Measurements from ENCODE around the gene CALU. TPM values are rescaled to one million over a fixed set of nuclear protein-coding genes. Genes with fewer than 3 reads are reported as not detected.

Gene CALU
- total RNA-seq, 1 experiment from 2014 or later: 169 TPM

- Histone ChIP-seq H3K36me3 (ENCODE audit: low read depth, low read length) (no peaks in the 10 kb centered on the region), H3K79me2 (ENCODE audit: low read length) (no peaks in the 10 kb centered on the region), H3K9me3 (ENCODE audit: low read length) (no peaks in the 10 kb centered on the region), H3K4me2 (ENCODE audit: low read length) (peak within 1 kb of the TSS; percentile 99), H2AFZ (ENCODE audit: low read length) (peak within 1 kb of the TSS; percentile 96), H3K9me2 (replicated peaks; ENCODE audit: low read length) (no peaks in the 10 kb centered on the region), H3K4me3 (ENCODE audit: low read length) (peak within 1 kb of the TSS; percentile 89), H3F3A (ENCODE audit: low read length, unreplicated experiment) (no peaks in the 10 kb centered on the region), H3K9ac (ENCODE audit: low read length) (peak within 1 kb of the TSS; percentile 45; the same call in 1 of the 2 replicates), H3K4me1 (ENCODE audit: insufficient read depth, low read length) (no peaks in the 10 kb centered on the region), H3K27me3 (ENCODE audit: low read length) (no peaks in the 10 kb centered on the region), H3K27ac (ENCODE audit: low read length) (no peak within 1 kb of the TSS), H4K20me1 (ENCODE audit: low read length) (no peaks in the 10 kb centered on the region)
- ChIA-PET CTCF (no interaction called here), POLR2A (ENCODE audit: unreplicated experiment) (interaction anchor here (0.6 kb wide), 1 partner anchor 53 kb away, joined by 3 read pairs; no protein-coding TSS in a partner anchor)
- no TSS peak for BruUV-seq (replicated peaks)
- TF ChIP-seq EZH2 (IDR thresholded peaks at IDR 0.05; ENCODE audit: low read length, unreplicated experiment) (no peak), EZH2phosphoT487 (IDR thresholded peaks at IDR 0.05; ENCODE audit: borderline replicate concordance, low read length) (no peak), CTCF (conservative IDR thresholded peaks at IDR 0.05; ENCODE audit: low read depth, low read length) (no peak)
- ATAC-seq (peak; percentile 91), DNase-seq (peak; percentile 57)
- intact Hi-C loops (cut with micrococcal nuclease): loop anchor here (5.0 kb wide), 1 partner anchor 91 kb away; no protein-coding TSS in a partner anchor
Observed at GRCh38 chr7:128791121-128791971, 52.2 kb downstream of the CALU start, which contains the start of gene CCDC136. Gene CCDC136, plus strand, starts transcription at chr7:128791968. Its CDS starts 444 bp downstream, at chr7:128792412.

- CTCF ChIA-PET: interaction anchor here (0.5 kb wide), 1 partner anchor 139 kb away, joined by 3 read pairs; no protein-coding TSS in a partner anchor
- no peak for DNase-seq
- Histone ChIP-seq H3K4me2 (ENCODE audit: low read length) (peak overlapping the region; percentile 99), H3K27ac (ENCODE audit: low read length) (no peak overlapping the region), H3K4me1 (ENCODE audit: insufficient read depth, low read length) (no peaks in the 10 kb centered on the region), H3K79me2 (ENCODE audit: low read length) (no peaks in the 10 kb centered on the region), H3K4me3 (ENCODE audit: low read length) (peak overlapping the region; percentile 89), H3K9me2 (replicated peaks; ENCODE audit: low read length) (no peaks in the 10 kb centered on the region), H3F3A (ENCODE audit: low read length, unreplicated experiment) (no peaks in the 10 kb centered on the region), H2AFZ (ENCODE audit: low read length) (peak overlapping the region; percentile 96), H3K36me3 (ENCODE audit: low read depth, low read length) (no peaks in the 10 kb centered on the region), H3K9me3 (ENCODE audit: low read length) (no peaks in the 10 kb centered on the region), H3K9ac (ENCODE audit: low read length) (peak overlapping the region; percentile 45; the same call in 1 of the 2 replicates), H3K27me3 (ENCODE audit: low read length) (no peaks in the 10 kb centered on the region), H4K20me1 (ENCODE audit: low read length) (no peaks in the 10 kb centered on the region)
- intact Hi-C loops (cut with micrococcal nuclease): loop anchor here (5.0 kb wide), 1 partner anchor 90 kb away; no protein-coding TSS in a partner anchor
- peak; percentile 33 for ATAC-seq
- POLR2A ChIA-PET (ENCODE audit: unreplicated experiment): no interaction called here
- no TSS peak for BruUV-seq (replicated peaks)
- TF ChIP-seq EZH2phosphoT487 (IDR thresholded peaks at IDR 0.05; ENCODE audit: borderline replicate concordance, low read length) (no peak), EZH2 (IDR thresholded peaks at IDR 0.05; ENCODE audit: low read length, unreplicated experiment) (no peak), CTCF (conservative IDR thresholded peaks at IDR 0.05; ENCODE audit: low read depth, low read length) (no peak)
Observed at GRCh38 chr7:128791972-128792327, 52.8 kb downstream of the CALU start.

Measured in PC-3 (cell line).